GM19351 (cell line): ENCODE data around the gene LCORL.
"Not testable (repeated sequence)": the region's sequence is repeated elsewhere in the genome, so short reads cannot be mapped to it uniquely, and the experiment has no call there.

Source experiments
- ATAC-seq: cut with Tn5 transposase; IDR thresholded peaks from one replicate; pipeline ENCODE4 v1.9.1; 2021; ENCODE audit warnings: mild to moderate bottlenecking, moderate library complexity; ENCODE audit not compliant: unreplicated experiment

Gene LCORL

DNA sequence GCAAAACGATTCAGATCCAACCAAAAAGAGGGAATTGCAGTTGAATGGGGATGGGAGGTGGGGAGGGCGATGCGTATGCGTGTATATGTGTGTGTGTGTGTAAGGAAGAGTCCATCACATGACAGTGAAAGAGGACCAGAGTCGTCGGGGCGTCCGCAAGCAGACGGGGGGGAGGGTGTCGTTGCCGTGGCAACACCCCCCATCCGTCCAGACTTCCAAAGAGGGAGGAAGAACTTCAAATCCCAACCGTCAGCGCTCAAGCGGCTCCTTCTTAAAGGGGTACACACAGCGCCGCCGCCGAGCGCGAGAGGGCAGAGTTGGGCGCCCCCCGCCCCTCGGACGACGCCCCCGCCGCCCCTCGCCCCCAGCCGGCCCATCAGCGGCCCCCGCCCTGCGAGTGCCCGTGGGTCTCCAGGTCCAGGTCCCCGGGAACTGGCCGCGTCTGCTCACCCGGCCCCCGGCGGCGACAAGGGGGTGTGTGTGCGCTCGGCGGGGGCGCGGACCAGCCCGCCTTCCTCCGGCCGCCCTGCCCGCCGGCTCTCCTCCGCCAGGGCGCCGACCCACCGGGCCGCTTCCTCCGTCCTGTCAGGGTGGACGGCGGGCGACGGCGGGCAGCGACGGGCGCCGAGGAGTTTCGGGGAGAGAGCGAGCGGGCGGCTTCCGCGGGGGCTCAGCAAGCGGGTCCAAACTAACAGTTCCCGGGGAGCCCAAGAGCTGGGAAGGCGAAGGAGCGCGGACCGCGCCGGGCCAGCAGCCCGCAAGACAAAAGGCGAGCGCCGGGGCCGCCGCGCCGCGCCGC, 685 bp downstream of the LCORL start:
- ATAC-seq, result peak; percentile 16

DNA sequence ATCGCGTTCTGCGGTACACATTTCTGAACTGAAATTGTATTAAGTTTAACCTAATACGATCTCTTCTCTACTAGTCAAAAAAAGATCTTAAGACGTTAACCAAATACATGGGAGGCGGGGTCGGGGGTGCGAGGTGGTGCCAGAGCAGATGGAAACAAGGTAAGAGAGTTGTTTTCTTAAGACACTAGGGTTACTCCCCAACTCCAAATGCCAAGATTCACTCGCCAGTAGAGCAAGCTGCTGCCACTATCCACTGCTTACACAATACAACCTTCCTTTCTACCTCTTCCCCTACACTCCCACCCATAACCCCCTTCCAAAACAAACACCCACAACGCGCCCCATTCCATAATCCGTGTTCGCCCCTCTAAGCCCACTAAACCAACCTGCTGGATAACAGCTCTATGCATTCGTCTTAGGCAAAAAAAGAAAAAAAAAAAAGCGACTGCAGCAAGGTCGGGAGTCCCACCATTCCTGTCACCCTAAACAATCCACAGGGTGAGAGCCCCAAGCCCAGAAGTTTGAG, 1.3 kb downstream of the LCORL start:
- no peak for ATAC-seq

- ATAC-seq, result no peak
Measured at GRCh38 chr4:18014269-18014668, 7.3 kb downstream of the LCORL start.

GRCh38 chr4:18012807-18013462, 8.6 kb downstream of the LCORL start:
- no peak for ATAC-seq

DNA sequence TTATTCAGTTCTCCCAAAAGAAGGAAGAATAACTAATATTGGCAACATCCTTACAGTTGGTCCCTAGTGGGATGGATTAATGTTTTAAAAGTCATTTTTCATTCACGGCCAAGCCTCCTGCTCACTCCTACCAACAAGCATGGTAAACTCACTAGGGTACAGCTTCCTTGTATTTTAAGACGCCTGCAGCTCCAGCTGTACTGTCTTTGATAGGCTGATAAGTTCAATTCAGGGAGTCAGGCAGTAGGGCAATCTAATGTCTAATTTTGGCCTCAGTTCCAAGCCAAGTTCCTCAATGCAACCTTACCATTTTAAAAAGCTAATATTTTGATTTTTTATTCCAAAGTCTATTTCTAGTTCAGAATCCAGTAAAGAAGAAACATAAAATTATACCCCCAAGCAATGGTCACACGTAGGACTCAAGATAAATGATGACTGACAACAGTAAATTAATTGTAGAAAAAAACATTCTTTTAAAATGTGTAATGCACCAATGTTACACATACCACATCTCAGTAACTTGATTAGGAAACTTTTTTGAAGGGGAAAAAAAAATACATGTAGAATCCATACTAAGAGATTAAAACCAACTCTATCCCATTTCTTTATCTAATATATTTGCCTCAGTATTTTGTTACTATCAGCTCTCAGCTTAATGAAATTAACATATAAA, 9.3 kb downstream of the LCORL start:
- ATAC-seq, result no peak

DNA sequence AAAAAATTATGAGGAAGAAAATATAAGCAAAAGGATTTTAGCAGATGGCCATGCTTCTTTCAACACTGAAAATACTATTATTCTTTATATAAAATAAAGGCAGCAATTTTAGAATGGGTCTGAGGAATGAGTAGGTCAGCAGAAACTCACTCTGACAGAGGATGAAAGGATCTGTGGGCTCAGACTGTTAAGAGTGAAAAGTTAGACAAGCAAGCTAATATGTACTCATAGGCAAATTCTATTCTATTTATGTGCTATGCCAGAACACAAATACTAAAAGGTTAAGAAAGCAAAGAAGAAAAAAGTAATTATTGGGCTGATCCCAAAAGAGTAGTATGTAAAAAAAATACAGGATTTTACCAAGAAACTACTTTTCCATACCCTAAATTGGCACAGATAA, 13.9 kb downstream of the LCORL start:
- ATAC-seq, result no peak

- not testable (repeated sequence) for ATAC-seq
Measured at GRCh38 chr4:18006432-18006831, 15.1 kb downstream of the LCORL start.

- no peak for ATAC-seq
Measured at GRCh38 chr4:17997129-17997528, 24.4 kb downstream of the LCORL start.

GRCh38 chr4:17995165-17995564, 26.4 kb downstream of the LCORL start:
- no peak for ATAC-seq

DNA sequence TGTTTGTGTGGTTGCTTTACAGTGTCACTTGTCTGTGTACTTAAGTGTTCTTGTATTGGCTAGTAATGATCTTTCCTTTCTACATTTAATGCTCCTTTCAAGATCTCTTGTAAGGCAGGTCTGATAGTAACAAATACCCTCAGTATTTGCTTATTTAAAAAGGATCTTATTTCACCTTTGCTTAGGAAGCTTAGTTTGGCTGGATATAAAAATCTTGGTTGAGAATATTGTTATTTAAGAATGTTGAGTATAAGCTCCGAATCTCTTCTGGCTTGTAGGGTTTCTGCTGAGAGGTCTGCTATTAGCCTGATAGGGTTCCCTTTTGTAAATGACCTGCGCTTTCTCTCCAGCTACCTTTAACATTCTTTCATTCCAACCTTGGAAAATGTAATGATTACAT, 35.7 kb downstream of the LCORL start:
- no peak for ATAC-seq

GRCh38 chr4:17981063-17981462, 40.5 kb downstream of the LCORL start:
- ATAC-seq, result no peak

DNA sequence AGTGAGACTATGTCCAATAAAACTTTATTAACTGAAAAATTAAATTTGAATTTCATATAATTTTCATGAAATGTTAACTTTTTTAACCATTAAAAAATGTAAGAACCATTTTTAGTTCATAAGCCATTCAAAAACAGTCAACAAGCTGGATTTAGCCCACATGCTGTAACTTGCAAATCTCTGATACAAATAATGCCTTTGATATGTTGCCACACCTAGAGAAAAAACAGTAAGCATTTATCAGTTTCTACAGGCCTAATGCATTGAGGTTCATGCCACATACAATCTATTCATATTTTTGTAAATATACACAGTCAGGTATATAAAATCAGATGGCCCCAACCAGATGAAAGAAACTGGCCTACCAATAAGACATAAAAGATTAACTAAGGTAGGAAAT, 52.8 kb downstream of the LCORL start:
- no peak for ATAC-seq

DNA sequence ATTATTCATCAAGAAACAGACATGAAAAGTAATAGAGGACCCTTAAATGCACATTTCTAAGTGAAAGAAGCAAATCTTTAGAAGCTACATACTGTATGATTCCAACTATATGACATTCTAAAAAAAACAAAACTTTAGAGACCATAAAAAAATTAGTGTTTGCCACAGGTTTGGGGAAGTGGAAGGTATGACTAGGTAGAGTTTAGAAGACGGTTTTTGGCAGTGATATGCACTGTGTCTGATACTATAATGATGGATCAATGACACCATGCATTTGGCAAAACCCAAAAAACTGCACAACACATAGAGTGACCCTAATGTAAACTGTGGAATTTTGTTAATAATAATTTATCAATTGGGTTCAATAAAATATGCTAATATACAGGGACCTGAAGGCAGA, 54.5 kb downstream of the LCORL start:
- ATAC-seq, result no peak

GRCh38 chr4:17966312-17966711, 55.2 kb downstream of the LCORL start:
- no peak for ATAC-seq

- no peak for ATAC-seq
Measured at GRCh38 chr4:17964576-17964975, 57.0 kb downstream of the LCORL start.

GRCh38 chr4:17962171-17962570, 59.4 kb downstream of the LCORL start:
- ATAC-seq, result no peak

- ATAC-seq, result no peak
Measured at GRCh38 chr4:17961249-17961648, 60.3 kb downstream of the LCORL start.

DNA sequence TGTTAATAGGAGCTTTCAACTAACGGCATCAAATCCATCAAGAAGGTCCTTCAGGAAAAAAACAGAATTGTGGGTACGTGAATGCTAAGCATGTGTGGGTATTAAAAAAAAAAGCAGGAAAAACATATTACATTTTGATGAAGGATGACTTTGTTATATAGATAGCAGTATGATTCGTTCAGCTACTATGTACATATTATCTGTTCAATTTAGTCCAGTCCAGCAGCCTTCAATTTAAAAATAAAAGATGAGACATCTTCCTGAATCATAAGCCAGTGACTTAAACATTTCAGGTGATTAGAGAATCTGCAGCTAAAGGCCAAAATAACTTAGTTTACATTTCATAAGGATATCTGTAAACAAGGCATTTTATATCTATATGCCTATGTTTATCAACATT, 63.4 kb downstream of the LCORL start:
- no peak for ATAC-seq

- ATAC-seq, result no peak
Measured at GRCh38 chr4:17957688-17958087, 63.9 kb downstream of the LCORL start.

DNA sequence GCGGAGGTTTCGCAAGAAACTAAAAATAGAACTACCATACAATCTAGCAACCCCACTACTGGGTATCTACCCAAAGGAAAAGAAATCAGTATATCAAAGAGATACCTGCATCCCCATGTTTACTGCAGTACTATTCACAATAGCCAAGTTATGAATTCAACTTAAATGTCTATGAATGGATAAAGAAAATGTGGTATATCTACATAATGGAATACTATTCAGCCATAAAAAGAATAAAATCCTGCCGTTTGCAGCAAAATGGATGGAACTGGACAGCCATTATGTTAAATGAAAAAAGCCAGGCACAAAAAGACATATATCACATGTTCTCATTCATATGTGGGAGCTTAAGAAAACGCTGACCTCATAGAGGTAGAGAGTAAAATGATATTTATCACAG, 65.3 kb downstream of the LCORL start:
- no peak for ATAC-seq

GRCh38 chr4:17945303-17945702, 76.3 kb downstream of the LCORL start:
- ATAC-seq, result no peak

DNA sequence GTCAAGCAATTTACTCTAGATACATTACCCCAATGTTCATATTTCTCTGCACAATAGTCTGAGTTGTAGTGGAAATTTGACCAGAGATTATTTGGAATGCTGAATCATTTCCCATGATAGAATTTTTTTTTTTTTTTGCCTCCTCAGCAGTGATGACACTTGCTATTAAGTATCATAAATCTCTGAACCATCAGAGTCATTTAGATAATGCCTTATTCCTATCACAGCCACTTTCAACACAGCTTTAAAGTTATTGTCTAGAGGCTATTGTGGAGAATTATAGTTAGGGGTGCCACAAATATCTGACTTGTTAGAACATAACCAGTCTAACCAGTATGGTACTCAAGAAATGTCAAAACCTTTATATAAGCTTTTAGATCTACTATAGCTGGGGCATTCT, 79.8 kb downstream of the LCORL start:
- ATAC-seq, result no peak
